Rectal smooth muscle tissue (tissue), 1 donor: ENCODE measurements around the gene DOCK7.
"Not testable (repeated sequence)": the region's sequence is repeated elsewhere in the genome, so short reads cannot be mapped to it uniquely, and the experiment has no call there.

Experiments used
- H3K27ac ChIP-seq: one replicate; pipeline ENCODE4 v1.7.0; 2013; ENCODE audit warnings: low read depth, low read length, inconsistent platforms
- H3K27me3 ChIP-seq: one replicate; pipeline ENCODE4 v1.7.0; 2013; ENCODE audit warnings: low read length; ENCODE audit not compliant: control insufficient read depth, insufficient read depth
- H3K36me3 ChIP-seq: one replicate; pipeline ENCODE4 v1.7.0; 2013; ENCODE audit warnings: low read length; ENCODE audit not compliant: control insufficient read depth, insufficient read depth
- H3K4me1 ChIP-seq: one replicate; pipeline ENCODE4 v1.7.0; 2013; ENCODE audit warnings: low read length; ENCODE audit not compliant: control insufficient read depth, insufficient read depth
- H3K4me3 ChIP-seq: one replicate; pipeline ENCODE4 v1.7.0; 2013; ENCODE audit warnings: low read length
- H3K9ac ChIP-seq: one replicate; pipeline ENCODE4 v1.7.0; 2013; ENCODE audit warnings: low read length

Gene DOCK7

GRCh38 chr1:62688687-62689085, 500 bp upstream of the DOCK7 start:
- H3K4me3 ChIP-seq = peak overlapping the region; percentile 80
- peak overlapping the region; percentile 58 for H3K27ac ChIP-seq
- no peaks in the 10 kb centered on the region for H3K36me3 ChIP-seq
- H3K4me1 ChIP-seq = peaks cover 25% of the 10 kb centered on the region
- H3K27me3 ChIP-seq = no peaks in the 10 kb centered on the region
- peak overlapping the region; percentile 36 for H3K9ac ChIP-seq

- Histone ChIP-seq H3K4me1 (peaks cover 28% of the 10 kb centered on the region), H3K36me3 (no peaks in the 10 kb centered on the region), H3K9ac (peak overlapping the region; percentile 5), H3K4me3 (peak overlapping the region; percentile 80), H3K27me3 (no peaks in the 10 kb centered on the region), H3K27ac (peak overlapping the region; percentile 58)
Observed at GRCh38 chr1:62687421-62687902, 724 bp downstream of the DOCK7 start.

- H3K36me3 ChIP-seq = no peaks in the 10 kb centered on the region
- peak overlapping the region; percentile 22 for H3K4me3 ChIP-seq
- peaks cover 29% of the 10 kb centered on the region for H3K4me1 ChIP-seq
- H3K27me3 ChIP-seq = no peaks in the 10 kb centered on the region
- H3K27ac ChIP-seq = no peak overlapping the region
- H3K9ac ChIP-seq = no peak overlapping the region
Observed at GRCh38 chr1:62686822-62687221, 1.4 kb downstream of the DOCK7 start.

GRCh38 chr1:62685431-62685859, 2.7 kb downstream of the DOCK7 start:
- no peak overlapping the region for H3K9ac ChIP-seq
- H3K27me3 ChIP-seq = no peaks in the 10 kb centered on the region
- peaks cover 18% of the 10 kb centered on the region for H3K4me1 ChIP-seq
- no peak overlapping the region for H3K4me3 ChIP-seq
- no peak overlapping the region for H3K27ac ChIP-seq
- H3K36me3 ChIP-seq = no peaks in the 10 kb centered on the region

- Histone ChIP-seq H3K27ac (no peak overlapping the region), H3K4me1 (peaks cover 6% of the 10 kb centered on the region), H3K4me3 (no peak overlapping the region), H3K9ac (no peak overlapping the region), H3K36me3 (no peaks in the 10 kb centered on the region), H3K27me3 (no peaks in the 10 kb centered on the region)
Observed at GRCh38 chr1:62682531-62682930, 5.7 kb downstream of the DOCK7 start.

- not testable (repeated sequence) for H3K9ac ChIP-seq, H3K27ac ChIP-seq, H3K4me1 ChIP-seq, H3K36me3 ChIP-seq, H3K27me3 ChIP-seq, H3K4me3 ChIP-seq
Observed at GRCh38 chr1:62680992-62681391, 7.2 kb downstream of the DOCK7 start.

- not testable (repeated sequence) for H3K27ac ChIP-seq, H3K27me3 ChIP-seq, H3K9ac ChIP-seq, H3K4me3 ChIP-seq, H3K4me1 ChIP-seq, H3K36me3 ChIP-seq
Observed at GRCh38 chr1:62677822-62678221, 10.4 kb downstream of the DOCK7 start.

GRCh38 chr1:62676611-62677356, 11.4 kb downstream of the DOCK7 start:
- H3K27ac ChIP-seq = no peak overlapping the region
- H3K27me3 ChIP-seq = no peaks in the 10 kb centered on the region
- H3K4me1 ChIP-seq = no peaks in the 10 kb centered on the region
- H3K36me3 ChIP-seq = no peaks in the 10 kb centered on the region
- no peak overlapping the region for H3K4me3 ChIP-seq
- H3K9ac ChIP-seq = no peak overlapping the region

GRCh38 chr1:62673629-62674028, 14.6 kb downstream of the DOCK7 start:
- H3K4me3 ChIP-seq = no peak overlapping the region
- H3K9ac ChIP-seq = no peak overlapping the region
- no peaks in the 10 kb centered on the region for H3K27me3 ChIP-seq
- H3K27ac ChIP-seq = no peak overlapping the region
- no peaks in the 10 kb centered on the region for H3K4me1 ChIP-seq
- H3K36me3 ChIP-seq = no peaks in the 10 kb centered on the region

GRCh38 chr1:62672029-62672428, 16.2 kb downstream of the DOCK7 start:
- Histone ChIP-seq H3K36me3 (no peaks in the 10 kb centered on the region), H3K4me1 (no peaks in the 10 kb centered on the region), H3K9ac (no peak overlapping the region), H3K27ac (no peak overlapping the region), H3K4me3 (no peak overlapping the region), H3K27me3 (no peaks in the 10 kb centered on the region)

GRCh38 chr1:62654744-62655143, 33.4 kb downstream of the DOCK7 start:
- Histone ChIP-seq H3K27ac (no peak overlapping the region), H3K4me3 (no peak overlapping the region)

GRCh38 chr1:62652387-62652786, 35.8 kb downstream of the DOCK7 start:
- Histone ChIP-seq H3K27me3 (no peaks in the 10 kb centered on the region), H3K27ac (no peak overlapping the region), H3K4me3 (no peak overlapping the region), H3K36me3 (no peaks in the 10 kb centered on the region), H3K9ac (no peak overlapping the region), H3K4me1 (no peaks in the 10 kb centered on the region)

More at GRCh38 chr1:62654744-62655143, 33.4 kb downstream of the DOCK7 start:
- no peaks in the 10 kb centered on the region for H3K4me1 ChIP-seq
- H3K36me3 ChIP-seq = no peaks in the 10 kb centered on the region
- H3K27me3 ChIP-seq = no peaks in the 10 kb centered on the region
- H3K9ac ChIP-seq = no peak overlapping the region

GRCh38 chr1:62643283-62643682, 44.9 kb downstream of the DOCK7 start:
- H3K9ac ChIP-seq = no peak overlapping the region
- no peak overlapping the region for H3K4me3 ChIP-seq
- no peaks in the 10 kb centered on the region for H3K4me1 ChIP-seq
- H3K27me3 ChIP-seq = no peaks in the 10 kb centered on the region
- no peak overlapping the region for H3K27ac ChIP-seq
- H3K36me3 ChIP-seq = no peaks in the 10 kb centered on the region
